GM23248 (cell line): ENCODE results near the gene NCR2.

ENCODE experiments used
- EZH2 ChIP-seq: fragments of 200-600 bp; sonication (generic); IDR thresholded peaks from 2 replicates; pipeline ENCODE4 v1.6.1; 2018; ENCODE audit warnings: antibody characterized with exemption, mild to moderate bottlenecking; ENCODE audit not compliant: insufficient read depth, poor library complexity, severe bottlenecking
- EZH2phosphoT487 ChIP-seq: fragments of 200-600 bp; sonication (generic); IDR thresholded peaks from 2 replicates; pipeline ENCODE4 v1.6.1; 2018; ENCODE audit warnings: antibody characterized with exemption, moderate library complexity, mild to moderate bottlenecking, low read depth; ENCODE audit not compliant: insufficient read depth

DNA sequence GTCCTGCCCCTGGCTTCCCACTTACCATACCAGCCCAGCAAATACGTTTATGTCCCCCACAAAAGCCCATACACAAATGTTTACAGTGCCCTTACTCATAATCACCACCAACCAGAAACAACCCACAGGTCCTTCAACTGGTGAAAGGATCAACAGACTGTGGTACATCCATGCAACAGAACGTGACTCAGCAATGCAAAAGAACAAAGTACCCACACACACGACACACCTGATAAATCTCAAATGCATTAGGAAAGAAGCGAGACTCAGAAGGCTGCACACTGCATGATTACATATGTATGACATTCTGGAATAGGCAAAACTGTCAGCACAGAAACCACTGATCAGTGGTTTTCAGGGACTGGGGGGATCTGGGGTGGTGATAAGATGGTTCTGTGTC is 20.5 kb downstream of the NCR2 start:
- TF ChIP-seq EZH2 (no peak), EZH2phosphoT487 (no peak)
